ENCODE results near the gene MYRFL.

GRCh38 chr12:69875416-69875935 lies 50.4 kb downstream of the MYRFL start:
- TF ChIP-seq CTCF (IDR thresholded peaks at IDR 0.05 in 4 of 5, conservative IDR thresholded peaks at IDR 0.05 in 1 of 5) (no peak), POLR2A (IDR thresholded peaks at IDR 0.05) (no peak)
